AG09309 (cell line): ENCODE results near the gene SLC51A.
A peak's percentile ranks its signal among the peaks of the same experiment; 100 is the strongest.
"Not testable (repeated sequence)": the region's sequence is repeated elsewhere in the genome, so short reads cannot be mapped to it uniquely, and the experiment has no call there.

Experiments used
- DNase-seq: peaks from one replicate; pipeline ENCODE4 v3.0.0-alpha.2; 2010; ENCODE audit warnings: low read depth
- H3K4me3 ChIP-seq: 2 replicates; pipeline ENCODE4 v1.5.1; 2011; ENCODE audit warnings: mild to moderate bottlenecking, low read depth, low read length, moderate library complexity; ENCODE audit not compliant: control insufficient read depth
- CTCF ChIP-seq: IDR thresholded peaks from 2 replicates; pipeline ENCODE4 v1.5.1; 2011; ENCODE audit warnings: mild to moderate bottlenecking, low read depth, low read length, inconsistent platforms; ENCODE audit not compliant: insufficient read depth, control insufficient read depth; ENCODE audit errors: missing control alignments

Gene SLC51A

GRCh38 chr3:196240424-196240823, 24.1 kb downstream of the SLC51A start:
- no peak for DNase-seq
- H3K4me3 ChIP-seq: no peak overlapping the region
- no peak for TF ChIP-seq CTCF

GRCh38 chr3:196241704-196242103, 25.4 kb downstream of the SLC51A start:
- TF ChIP-seq CTCF: no peak
- no peak overlapping the region for H3K4me3 ChIP-seq
- DNase-seq: no peak

- not testable (repeated sequence) for H3K4me3 ChIP-seq, DNase-seq
Observed at GRCh38 chr3:196244166-196244565, 27.8 kb downstream of the SLC51A start.

GRCh38 chr3:196246612-196247308, 30.4 kb downstream of the SLC51A start:
- DNase-seq: peak; percentile 98
- no peak overlapping the region for H3K4me3 ChIP-seq
- no peak for TF ChIP-seq CTCF

GRCh38 chr3:196251918-196252317, 35.6 kb downstream of the SLC51A start:
- no peak for DNase-seq
- no peak overlapping the region for H3K4me3 ChIP-seq
- TF ChIP-seq CTCF: no peak

- no peak for TF ChIP-seq CTCF
- no peak for DNase-seq
- H3K4me3 ChIP-seq: no peak overlapping the region
Observed at GRCh38 chr3:196254376-196255283, 38.3 kb downstream of the SLC51A start.

GRCh38 chr3:196255776-196256175, 39.4 kb downstream of the SLC51A start:
- no peak for TF ChIP-seq CTCF
- DNase-seq: no peak
- no peak overlapping the region for H3K4me3 ChIP-seq
